DLD1 (cell line): ENCODE measurements around the gene ZNF425.
"Not testable (repeated sequence)": the region's sequence is repeated elsewhere in the genome, so short reads cannot be mapped to it uniquely, and the experiment has no call there.

Source experiments
- in situ Hi-C: cut with HindIII; loops from 2 replicates; pipeline ENCODE4 v1.10.0; 2017; ENCODE audit warnings: low sequenced_read_pairs

Gene ZNF425

DNA sequence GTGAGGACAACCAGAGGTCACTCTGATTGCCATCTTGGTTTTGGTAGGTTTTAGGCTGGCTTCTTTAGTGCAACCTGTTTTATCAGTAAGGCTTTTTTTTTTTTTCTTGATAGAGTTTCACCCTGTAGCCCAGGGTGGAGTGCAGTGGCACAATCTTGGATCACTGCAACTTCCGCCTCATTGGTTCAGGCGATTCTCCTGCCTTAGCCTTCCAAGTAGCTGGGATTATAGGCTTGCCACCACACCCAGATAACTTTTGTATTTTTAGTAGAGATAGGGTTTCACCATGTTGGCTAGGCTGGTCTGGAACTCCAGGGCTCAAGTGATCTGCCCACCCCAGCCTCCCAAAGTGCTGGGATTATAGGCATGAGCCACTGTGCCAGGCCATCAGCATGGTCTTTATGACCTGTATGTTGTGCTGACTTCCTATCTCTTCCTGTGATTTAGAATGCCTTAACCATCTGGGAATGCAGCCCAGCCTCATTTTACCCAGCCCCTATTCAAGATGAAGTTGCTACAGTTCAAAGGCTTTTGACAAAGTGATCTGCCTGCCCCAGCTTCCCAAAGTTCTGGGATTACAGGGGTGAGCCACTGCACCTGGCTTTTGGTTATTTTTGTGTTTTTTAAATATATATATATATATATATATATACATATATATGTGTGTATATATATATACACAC lies 7.0 kb upstream of the ZNF425 start:
- in situ Hi-C loops, result no loop called here

DNA sequence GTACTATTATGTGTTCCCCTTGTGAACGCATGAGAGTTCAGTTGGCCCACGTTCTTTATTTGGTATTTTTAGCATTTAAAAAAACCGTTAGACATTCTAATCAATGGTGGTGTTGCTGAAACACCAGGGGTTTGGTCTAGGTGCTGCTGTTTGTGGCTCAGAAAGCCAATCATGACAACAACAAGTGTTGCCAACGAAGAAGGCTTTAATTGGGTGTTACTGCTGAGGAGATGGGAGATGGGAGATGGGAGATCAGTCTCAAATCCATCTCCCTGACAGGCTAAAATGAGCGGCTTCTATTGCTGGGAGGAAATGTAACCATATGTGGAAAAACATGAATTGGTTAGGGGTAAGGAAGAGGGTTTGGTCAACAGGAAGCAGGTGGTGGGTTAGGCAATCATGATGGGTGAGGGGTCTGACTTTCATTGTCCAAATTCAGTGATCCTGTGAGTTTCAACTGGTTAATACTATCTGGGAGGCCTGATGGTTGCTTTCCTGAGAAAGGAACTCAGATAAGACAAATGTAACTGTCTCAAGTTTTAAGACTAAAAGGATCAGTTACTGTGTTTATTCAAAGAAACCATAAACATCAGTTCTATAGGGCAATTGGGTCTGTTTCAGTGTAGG lies 4.6 kb upstream of the ZNF425 start:
- in situ Hi-C loops, result no loop called here

GRCh38 chr7:149126662-149127266 lies 640 bp upstream of the ZNF425 start:
- in situ Hi-C loops, result no loop called here

- in situ Hi-C loops, result no loop called here
Measured at GRCh38 chr7:149125189-149125862, 798 bp downstream of the ZNF425 start.

DNA sequence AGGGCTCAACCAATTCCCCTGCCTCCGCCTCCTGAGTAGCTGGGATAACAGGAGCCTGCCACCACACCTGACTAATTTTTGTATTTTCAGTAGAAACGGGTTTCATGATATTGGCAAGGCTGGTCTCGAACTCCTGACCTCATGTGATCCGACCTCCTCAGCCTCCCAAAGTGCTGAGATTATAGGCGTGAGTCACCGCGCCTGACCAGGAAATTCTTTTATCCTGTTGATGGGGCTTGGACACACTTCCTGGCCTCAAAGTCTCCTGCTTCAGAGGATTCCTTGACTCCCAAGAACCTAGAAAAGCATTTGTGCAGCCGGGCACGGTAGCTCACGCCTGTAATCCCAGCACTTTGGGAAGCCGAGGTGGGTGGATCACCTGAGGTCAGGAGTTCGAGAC lies 16.2 kb downstream of the ZNF425 start:
- in situ Hi-C loops, result no loop called here

- in situ Hi-C loops, result no loop called here
Measured at GRCh38 chr7:149104749-149105148, 21.4 kb downstream of the ZNF425 start.

GRCh38 chr7:149104214-149104613 lies 21.9 kb downstream of the ZNF425 start:
- in situ Hi-C loops, result no loop called here

- in situ Hi-C loops, result no loop called here
Measured at GRCh38 chr7:149103424-149103823, 22.7 kb downstream of the ZNF425 start.

DNA sequence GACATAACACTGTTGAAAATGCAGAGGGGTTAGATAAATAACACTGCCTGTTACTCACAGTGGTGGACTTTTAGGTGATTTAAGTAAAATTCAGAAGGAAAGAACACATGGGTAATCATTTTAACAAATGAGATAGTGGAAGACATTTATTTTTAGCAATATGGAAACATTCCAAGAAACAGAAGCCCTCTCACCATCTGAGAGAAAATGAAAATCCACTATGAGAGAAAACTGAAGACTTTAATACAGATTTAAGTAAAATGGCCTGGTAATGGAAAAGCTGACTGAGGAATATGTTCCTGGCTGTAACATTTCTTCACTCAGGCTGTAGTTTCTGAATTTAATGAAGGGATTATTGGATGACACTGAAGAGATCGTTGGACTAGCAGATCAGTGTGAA lies 23.5 kb downstream of the ZNF425 start:
- in situ Hi-C loops, result no loop called here

GRCh38 chr7:149100821-149101220 lies 25.3 kb downstream of the ZNF425 start:
- in situ Hi-C loops, result no loop called here

DNA sequence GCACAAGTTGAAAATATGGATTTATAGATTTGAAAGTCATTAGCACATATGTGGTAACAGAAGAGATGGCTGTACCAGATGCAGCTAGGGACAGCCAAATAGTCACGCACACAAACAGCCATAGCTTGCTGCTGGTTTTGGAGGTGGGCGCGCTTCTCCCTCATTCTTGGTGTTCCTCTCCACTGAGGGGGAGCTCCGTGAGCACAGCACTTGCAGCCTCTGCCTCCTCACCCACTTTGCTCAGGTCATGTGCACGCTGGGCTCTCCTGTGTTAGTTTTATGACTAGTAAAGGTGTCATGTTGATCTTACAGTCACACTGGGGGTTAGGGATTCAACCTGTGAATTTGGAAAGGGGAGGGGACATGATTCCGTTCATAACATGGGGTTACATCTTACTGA lies 27.1 kb downstream of the ZNF425 start:
- in situ Hi-C loops, result no loop called here

GRCh38 chr7:149097088-149097487 lies 29.0 kb downstream of the ZNF425 start:
- in situ Hi-C loops, result no loop called here

DNA sequence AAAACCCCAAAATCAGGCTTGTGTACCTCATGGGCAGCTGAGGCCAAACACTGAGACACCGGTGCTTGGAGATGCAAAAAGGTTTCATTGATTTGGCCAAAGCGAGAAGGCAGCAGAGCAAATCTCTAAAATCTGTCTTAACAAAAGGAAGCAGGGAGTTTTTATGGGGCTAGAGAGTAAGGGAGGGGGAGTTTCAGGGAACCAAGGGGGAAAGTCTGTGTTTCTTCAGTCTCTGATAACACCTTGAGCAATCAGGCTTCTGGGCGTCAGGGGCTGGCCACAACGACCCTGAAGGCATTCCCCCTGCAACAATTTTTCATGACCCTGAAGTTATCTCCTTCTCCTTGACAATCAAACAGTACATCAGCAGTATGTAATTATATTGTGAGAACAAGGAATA lies 32.9 kb downstream of the ZNF425 start:
- in situ Hi-C loops, result no loop called here

- in situ Hi-C loops, result not testable (repeated sequence)
Measured at GRCh38 chr7:149092244-149092643, 33.9 kb downstream of the ZNF425 start.

GRCh38 chr7:149090397-149091195 lies 35.5 kb downstream of the ZNF425 start, which contains the start of gene ZNF786:
Gene ZNF786, minus strand, starts transcription at chr7:149090718. Its CDS starts 78 bp downstream, at chr7:149090640.
- in situ Hi-C loops, result no loop called here

DNA sequence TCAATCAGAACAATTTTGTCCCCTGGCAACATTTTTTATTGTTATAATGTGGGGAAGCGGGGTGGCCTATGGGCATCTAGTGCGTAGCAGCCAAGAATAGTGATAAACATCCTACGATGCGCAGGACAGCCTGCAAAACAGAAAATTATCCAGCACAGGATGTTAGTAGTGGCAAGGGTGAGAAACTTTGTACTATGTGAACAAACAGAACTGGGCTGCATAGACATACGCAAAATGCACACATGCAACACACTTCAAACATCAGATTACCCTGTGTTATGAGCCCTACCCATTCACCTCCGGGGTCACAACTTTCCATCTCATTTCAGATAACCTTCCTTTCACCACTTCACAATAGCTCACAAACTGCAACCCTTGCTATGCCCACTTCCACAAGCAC lies 38.7 kb downstream of the ZNF425 start:
- in situ Hi-C loops, result no loop called here

DNA sequence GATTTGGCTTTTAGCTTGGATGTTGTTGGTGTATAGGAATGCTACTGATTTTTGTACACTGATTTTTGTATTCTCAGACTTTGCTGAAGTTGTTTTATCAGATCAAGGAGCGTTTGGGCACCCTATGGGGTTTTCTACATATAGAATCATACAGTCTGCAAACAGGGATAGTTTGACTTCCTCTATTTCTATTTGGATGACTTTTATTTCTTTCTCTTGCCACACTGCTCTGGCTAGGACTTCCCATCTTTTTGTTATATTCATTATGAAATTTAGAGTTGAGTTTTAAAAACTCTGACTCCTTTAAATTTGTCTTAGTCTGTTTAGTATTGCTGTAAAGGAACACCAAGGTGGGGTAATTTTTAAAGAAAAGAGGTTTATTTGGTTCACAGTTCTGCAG lies 40.3 kb downstream of the ZNF425 start:
- in situ Hi-C loops, result no loop called here

GRCh38 chr7:149084407-149084806 lies 41.7 kb downstream of the ZNF425 start:
- in situ Hi-C loops, result no loop called here

- in situ Hi-C loops, result no loop called here
Measured at GRCh38 chr7:149081914-149082313, 44.2 kb downstream of the ZNF425 start.

- in situ Hi-C loops, result no loop called here
Measured at GRCh38 chr7:149077594-149077993, 48.5 kb downstream of the ZNF425 start.

GRCh38 chr7:149075286-149075685 lies 50.8 kb downstream of the ZNF425 start:
- in situ Hi-C loops, result no loop called here
